Stimulated activated CD4-positive, alpha-beta T cell treated with anti-CD3 and anti-CD28 coated beads, TNF-alpha, amount 100 ng/mL, for 1 hour (primary cell): Measurements from ENCODE around the gene WDR43.

ENCODE experiments used
- DNase-seq, 3 donors: peaks; one replicate each; pipeline ENCODE4 v3.0.0-alpha.2; 2020; ENCODE audit warnings: low read depth in 3 of 3, low spot score in 1 of 3

WDR43 gene

DNA sequence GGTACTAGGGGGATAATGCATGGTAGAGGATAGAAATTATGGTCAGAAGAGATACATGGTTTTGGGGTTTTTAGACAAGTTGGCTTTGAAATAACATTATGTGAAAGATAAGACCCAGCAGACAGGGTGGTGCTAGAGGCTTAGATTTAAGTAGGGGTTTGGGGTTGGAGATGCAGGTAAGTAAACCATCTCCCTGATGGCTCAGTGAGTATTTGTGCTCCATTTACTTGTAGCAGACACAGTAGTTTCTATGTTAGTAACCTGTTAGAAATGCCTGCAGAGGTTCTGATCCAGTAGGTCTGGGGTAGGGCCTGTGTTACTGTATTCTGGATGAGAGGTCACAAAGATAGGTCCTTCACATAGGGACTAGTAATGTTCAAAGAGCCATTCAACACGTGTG, 13.7 kb downstream of the WDR43 start:
- DNase-seq = no peak

DNA sequence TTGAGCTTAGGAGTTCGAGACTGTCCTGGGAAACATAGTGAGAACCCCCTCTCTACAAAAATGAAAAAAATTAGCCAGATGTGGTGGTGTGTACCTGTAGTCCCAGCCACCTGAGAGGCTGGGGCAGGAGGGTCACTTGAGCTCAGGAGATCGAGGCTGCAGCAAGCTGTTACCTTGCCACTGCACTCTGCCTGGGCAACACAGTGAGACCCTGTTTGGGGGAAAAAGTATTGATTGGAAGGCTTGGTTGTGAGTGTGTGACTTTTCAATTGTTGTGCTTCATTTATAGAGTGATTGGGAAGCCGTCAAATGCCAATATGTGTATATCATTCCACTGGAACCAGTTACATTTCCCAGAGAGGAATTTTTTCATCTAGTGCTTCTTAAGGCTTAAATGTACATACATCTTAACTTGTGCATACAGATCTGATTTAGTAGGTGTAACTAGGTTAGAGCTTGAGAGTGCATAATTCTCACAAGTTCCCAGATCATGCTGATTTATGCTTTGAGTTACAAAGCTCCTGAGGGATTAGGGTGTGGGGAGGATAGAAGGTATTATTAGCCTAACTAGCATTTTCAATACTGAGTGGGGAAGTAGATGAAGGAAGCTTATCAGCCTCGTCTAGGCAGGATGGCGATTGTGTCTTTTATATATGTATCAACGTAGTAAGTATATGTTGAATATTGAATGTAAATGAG, 15.3 kb downstream of the WDR43 start:
- no peak for DNase-seq

DNA sequence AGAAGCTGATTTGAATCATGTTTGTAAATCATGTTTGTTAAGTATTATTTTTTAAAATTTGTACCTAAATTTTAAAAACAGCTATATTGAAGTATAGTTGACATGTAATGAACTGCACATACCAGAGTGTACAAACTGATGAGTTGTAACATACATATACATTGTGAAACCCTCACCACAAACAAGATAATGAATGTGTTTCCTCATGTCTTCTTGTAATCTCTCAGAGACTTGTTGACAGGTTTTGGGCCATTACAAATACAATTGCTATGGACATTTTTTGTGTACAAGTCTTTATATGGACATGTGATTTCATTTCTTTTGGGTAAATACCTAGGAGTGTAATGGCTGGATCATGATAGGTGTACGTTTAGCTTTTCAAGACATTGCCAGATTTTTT, 21.5 kb downstream of the WDR43 start:
- no peak for DNase-seq

DNA sequence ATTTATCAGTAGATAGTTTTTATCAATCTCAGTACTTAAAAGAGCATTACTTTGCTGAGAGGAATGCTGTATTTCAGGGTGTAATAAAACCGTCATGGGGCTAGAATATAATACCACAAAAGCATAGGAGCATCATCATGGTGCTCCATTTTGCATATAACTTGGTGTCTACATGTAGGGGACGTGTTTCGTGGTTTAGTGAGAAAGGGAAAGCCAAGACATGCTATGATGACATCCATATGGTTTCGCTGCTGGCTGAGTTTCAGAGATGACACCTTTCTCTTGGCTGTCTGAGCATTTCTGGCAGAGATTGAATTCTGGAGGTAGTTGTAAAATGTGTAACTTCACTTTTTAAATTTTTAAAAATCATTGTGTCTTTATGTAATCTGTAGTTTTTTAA, 32.4 kb downstream of the WDR43 start:
- DNase-seq = no peak

DNA sequence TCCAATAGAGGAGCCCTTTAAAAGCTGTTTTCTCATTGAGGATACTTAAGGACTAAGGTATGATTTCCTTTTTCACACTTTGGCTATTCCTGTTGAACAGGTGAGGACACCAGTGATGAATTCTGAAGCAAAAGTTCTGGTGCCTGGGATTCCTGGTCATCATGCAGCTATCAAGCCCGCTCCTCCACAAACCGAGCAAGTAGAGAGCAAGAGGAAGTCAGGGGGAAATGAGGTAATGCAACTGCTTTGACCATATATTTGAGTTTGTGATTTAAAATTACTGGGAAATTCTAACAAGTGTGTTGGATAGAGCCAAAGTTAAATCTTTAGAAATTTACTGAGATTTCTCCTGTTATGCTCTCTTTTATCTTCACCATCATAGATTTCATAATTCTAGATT, 33.0 kb downstream of the WDR43 start:
- no peak for DNase-seq

DNA sequence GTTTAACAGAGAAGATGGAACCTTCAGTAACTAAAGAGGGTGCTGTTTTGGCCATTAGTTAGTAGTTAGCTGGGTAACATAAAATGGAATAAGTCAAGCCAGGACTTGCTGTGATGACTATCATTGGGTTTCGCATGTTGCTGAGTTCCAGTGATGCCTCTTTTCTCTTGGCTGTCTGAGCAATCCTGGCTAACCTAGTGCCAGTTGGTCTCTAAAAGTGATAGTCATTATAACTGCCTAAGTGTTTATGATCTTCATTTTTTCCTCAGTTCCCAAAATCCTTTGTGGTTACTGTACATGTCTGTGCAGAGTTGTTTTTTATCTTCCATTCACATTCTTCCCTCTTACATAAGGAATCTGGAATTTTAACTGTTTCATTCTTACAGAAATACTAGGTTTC, 33.4 kb downstream of the WDR43 start:
- DNase-seq = no peak

DNA sequence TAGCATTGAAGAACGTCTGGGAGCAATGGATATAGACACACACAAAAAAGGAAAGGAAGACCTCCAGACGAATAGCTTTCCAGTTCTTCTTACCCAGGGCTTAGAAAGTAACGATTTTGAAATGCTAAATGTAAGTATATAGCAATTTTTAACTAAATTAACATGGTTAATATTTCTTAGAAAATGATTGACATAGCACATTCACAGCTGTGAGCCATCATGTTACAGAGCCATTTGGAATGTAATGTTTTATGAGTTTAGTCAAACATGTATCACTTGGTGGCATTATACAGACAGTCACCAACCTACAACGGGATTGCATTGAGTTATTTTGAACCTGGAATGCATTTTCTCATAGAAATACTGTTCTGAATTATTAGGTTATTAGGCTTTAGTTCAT, 35.1 kb downstream of the WDR43 start:
- DNase-seq = no peak

DNA sequence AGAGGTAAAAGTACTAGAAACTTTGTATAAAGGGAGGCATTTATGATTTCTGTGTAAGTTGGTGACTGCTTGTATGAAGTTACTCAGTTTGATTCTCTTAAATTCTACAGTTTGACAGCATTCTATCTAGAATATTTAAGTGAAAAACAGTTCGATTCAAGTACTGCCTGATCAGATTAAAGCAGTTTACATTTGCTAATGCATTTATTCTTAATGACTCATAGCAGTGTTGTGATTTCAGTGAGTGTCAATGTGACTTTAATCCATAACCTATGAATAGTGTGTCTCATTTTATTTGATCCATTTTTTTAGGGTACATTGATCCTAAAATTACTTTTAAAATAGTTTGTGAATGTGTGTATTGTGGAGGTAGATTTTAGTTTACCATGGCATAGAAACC, 35.7 kb downstream of the WDR43 start:
- no peak for DNase-seq

DNA sequence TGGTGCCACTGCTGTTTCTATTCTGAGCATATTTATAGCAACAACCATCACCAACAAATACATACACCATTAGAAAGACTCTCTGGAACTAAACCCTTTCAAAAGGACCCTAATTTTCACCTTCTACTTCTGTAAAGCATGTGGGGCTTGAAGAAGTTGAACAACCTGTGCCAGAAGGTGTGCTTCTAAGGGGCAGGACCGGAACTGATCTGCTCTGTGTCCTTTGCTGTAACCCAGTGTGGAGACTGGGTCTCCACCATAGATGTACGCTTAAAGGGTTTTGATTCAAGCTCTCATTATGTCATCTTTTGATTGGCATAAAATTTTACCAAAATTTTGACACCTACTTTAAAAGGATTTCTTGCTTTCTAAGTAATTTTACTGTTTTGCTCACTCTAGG, 40.3 kb downstream of the WDR43 start:
- no peak for DNase-seq

DNA sequence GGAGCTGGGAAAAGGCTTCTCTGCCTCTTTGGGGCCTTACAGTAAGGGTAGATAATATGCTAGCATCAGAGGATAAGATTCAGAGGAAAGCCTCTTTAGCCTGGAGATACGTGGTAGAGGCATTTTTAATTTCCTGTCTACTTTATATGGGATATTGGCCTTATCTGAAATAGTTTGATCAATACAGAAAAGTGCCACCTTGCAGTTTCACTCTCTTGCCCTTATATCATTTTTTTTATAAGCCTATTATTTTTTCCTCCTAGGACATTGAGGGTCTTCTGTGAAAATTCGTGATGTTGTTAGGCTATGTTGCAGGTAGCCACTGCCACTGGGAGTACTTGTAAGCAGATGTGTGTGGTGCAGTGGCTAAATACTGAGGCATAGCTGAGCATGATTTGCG, 46.5 kb downstream of the WDR43 start:
- no peak for DNase-seq

DNA sequence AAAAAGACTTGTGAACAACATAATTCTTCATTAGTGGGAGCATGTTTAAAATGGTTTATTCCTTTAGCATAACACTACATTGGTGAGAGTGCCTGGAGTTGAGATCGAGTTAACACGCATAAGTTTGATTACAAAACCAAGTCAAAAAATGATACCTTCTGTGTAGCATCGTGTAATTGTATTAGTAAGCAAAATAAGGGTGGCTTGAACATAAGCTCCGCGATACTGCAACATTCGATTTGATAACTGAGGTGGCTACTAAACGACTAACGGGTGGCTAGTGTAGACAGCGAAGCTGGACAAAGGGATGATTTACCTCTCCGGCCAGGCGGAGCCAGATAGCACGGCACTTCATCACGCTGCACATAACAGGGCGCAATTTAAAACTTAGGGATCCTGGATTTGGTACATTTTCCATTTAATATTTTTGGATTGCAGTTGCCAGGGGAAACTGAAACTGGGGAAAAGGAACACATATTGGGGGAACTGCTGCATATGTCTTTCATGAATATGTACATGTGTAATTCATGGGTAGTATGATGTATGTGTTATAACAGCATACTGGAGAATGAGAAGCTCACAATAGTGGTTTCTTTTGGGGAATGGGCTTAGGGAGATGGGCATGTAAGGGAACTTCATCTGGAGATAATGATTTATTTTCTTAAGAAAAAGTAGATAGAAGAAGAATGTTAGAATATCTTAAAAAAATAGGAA, 50.2 kb downstream of the WDR43 start:
- no peak for DNase-seq

DNA sequence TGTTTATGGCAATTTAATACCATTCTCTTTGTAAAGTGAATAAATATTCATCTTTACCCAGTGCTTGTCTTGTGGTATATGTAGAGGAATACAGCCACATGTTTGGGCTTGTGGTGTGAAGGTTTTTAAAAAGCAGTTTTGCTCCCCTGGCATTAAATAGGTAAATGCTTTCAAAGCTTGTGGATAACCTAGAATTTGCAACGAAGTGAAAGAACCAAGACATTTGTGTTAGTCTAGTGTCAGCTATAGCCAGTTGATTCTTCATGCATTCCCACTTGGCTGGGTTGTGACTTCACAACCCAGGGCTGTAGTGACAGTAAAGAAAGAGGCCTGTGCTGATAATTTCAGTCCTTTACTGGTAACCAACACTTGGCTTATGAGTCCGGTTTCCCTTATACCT, 53.7 kb downstream of the WDR43 start:
- DNase-seq = no peak

DNA sequence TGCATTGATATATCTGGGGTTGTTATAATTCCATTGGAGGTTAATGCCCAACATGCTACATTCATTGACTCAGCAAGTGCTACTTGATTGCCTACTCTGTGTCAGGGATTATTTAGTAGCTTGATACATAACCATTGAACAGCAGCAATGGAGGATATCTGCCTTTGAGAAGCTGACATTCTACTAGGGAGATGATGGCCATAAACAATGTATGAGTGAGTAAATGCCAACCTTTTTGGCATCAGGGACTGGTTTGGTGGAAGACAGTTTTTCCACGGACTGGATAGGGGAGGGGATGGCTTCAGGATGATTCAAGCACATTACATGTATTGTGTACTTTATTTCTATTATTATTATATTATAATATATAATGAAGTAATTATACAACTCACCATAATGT, 54.7 kb downstream of the WDR43 start:
- no peak for DNase-seq

DNA sequence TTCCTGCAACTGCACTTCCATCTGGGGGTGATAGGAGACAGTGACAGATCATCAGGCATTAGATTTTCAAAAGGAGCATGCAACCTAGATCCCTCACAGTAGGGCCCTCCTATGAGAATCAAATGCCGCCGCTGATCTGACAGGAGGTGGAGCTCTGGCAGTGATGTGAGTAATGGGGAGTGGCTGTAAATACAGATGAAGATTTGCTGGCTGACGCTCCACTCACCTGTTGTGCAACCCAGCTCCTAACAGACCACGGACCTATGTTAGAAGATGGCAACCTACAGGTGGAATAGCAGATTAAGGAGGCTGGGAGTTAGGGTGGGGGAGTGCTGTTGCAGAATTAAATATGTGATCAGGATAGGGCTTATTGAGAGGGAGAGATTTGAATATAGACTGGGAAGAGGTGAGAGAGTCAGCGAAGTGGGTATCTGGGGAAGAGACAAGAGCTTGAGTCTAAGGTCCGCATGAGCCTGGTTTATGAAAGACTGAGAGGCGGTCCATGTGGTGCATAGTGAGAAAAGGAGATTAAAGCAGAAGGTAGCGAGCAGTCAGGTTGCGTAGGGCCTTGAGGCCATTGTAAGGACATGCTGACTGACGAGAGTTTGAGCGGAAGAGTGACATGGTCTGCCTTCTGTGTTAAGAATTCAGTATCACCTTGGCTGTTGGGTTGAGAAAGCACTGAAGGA, 55.3 kb downstream of the WDR43 start:
- no peak for DNase-seq

DNA sequence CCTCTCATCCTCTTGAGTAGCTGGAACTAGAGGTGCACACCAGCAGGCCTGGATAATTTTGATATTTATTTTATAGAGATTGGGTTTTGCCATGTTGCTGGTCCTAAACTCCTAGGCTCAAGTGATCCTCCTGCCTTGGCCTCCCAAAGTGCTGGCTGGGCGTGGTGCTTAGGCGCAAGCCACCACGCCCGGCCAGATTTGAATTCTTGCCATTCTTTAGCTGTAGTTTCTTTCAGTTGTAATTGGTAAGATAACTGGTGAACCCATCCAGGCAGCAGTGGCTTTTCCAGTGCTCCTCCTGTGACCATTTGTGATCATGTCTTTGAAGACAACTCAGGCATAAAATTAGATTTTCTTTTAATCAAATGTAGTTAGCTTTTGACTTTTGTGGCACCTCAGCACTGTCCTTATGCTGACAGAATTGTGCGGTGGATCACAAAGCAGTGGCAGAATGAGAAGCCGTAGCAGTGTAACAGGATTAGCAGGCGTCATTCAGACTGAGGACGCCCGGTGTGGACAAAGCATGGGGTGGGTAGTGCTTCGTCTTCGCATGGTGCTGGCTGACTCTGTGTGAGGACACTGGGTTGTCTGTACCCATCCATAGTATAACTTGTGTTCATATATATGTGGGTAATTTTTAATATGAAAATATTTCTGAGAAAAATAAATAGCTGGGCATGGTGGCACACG, 56.6 kb downstream of the WDR43 start:
- no peak for DNase-seq

DNA sequence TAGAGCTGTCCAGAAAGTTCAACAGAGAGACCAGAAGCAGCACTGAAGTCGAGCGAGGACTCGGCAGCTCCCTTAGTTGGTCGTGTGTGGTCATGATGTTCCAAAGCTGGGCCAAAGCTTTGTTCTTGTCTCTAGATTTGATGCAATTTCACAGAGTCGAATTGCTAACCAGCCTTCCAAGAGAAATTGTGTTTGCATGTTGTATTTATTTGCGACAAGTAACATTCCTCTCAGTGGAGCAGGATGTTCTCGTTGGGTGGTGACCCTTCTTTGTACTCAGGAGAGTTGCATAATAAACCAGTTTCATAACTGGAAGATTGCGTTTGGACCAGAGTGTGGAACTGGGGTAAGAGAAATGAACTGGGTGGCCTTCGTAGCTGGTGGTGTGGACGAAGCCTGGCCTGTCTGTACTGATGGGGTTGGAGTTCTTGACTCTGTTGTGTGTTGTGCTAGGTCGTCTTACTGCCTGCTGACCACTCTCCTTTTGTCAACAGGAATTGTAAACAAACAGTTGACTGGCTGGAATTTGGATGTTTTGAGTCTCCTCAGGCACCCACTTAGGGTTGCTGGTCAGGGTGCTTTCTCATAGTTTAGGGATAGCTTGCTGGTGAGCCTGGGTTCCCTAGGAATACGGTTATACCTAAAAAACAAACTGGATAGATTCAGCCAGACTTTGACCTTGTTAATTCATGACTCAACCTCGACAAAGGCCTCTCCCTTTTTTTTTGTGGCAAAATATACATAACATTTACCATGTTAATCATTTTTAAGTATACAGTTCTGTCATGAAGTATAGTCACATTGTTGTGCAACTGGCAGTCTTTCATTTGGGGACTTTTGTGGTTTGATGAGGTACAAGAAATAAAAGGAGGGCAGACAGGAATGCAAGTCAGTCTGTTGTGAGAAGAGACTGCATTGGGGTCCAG, 57.7 kb downstream of the WDR43 start:
- DNase-seq = no peak

DNA sequence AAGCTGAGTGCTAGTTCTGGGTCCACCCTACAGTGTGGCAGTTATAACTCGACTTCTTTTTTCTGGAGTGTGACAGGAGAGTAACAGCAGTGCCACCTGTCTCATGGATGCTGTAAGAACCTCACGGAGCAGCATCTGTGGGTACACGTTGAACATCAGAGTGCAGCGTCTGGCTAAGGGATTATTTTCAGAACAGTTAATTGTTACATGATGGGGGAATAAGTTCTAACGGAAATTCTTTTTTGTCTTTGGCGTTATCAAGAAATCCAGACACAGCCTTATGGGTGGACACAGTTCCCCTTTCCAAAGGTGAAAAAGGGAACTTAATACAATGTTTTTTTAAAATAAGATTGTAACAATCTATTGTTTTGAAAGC, 58.4 kb downstream of the WDR43 start:
- DNase-seq = no peak

DNA sequence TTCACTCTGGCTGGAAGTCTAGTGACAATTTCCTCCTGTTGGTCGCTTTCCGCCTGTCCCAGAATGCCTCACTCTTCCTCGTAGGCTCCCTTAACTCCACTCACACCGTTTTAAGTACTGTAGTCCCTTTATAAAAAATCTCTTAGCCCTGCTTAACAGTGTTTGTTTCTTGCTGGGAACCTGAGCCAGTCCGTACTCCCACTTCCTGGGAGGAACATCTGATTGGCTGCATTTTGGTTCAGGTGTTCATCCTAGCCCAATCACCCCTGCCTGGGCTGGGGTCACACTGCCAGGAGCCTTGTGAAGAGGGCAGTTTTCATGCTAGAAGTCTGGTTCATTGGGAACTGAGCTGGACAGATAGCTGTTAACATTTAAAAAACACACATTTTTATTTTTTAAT, 61.0 kb downstream of the WDR43 start:
- no peak for DNase-seq

DNA sequence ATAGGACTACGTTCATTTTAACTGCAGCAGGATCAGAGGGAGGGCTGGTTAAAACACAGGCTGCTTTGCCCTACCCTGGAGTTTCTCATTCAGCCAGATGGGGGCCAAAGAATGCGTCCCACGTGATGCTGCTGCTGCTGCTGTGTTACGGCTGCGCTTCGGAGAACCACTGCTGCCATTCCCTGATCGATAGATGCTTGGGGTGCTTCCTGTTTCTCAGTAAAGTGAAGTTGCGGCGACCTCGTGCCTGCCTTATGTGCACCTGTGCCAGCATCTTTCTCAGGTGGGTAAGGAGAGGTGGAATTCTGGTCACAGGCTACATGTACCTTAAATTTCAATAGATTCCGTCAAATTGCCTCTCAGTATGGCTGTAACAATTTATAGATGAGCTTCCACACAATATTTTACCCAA, 62.0 kb downstream of the WDR43 start:
- peak in 1 of 3 donors; percentile 10 for DNase-seq

DNA sequence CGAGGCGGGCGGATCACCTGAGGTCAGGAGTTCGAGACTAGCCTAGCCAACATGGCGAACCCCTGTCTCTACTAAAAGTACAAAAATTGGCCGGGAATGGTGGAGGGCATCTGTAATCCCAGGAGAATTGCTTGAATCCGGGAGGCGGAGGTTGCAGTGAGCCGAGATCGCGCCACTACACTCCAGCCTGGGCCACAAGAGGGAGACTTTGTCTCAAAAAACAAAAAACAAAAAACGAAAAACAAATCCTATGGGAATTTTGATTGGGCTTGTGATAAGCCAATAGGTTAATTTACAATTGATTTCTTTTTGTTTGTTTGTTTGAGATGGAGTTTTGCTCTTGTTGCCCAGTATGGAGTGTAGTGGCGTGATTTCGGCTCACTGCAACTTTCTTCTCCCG, 62.4 kb downstream of the WDR43 start:
- no peak for DNase-seq

DNA sequence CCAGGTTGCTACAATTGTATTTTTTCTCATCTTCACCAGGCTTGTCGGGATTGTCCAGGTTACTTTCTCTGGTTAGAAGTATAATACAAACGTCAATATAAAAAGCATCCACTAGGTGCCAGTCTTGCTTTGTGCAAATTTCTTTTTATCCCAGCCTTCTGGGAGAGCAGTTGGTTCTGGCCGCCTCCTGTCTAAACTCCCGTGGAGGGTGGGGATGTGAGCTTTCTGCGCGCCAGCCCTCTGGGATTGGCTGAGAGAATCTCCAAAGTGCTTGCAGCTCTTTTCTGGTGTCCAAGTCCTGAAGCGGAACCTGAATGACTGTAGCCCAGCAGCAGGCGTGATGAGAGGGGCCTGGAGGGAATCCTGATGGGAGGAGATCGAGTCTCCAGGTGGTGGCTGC, 64.2 kb downstream of the WDR43 start:
- no peak for DNase-seq
